GM12892 (cell line): ENCODE measurements around the gene MAGI2.

Source experiments
- DNase-seq: peaks from one replicate; pipeline ENCODE4 v3.0.0; 2011; ENCODE audit not compliant: insufficient read length
- FAIRE-seq: peaks from 2 replicates; lab custom pipeline; 2011; peaks lifted over from hg19 to GRCh38; lab: Jason Lieb, UNC
- POLR2A ChIP-seq: IDR thresholded peaks from 2 replicates; pipeline ENCODE4 v1.6.1; 2011; ENCODE audit warnings: low read depth, low read length, control low read depth
- POLR2AphosphoS5 ChIP-seq: IDR thresholded peaks from 2 replicates; pipeline ENCODE4 v1.6.1; 2011; ENCODE audit warnings: low read depth, low read length, control low read depth
- TAF1 ChIP-seq: IDR thresholded peaks from 2 replicates; pipeline ENCODE4 v1.6.1; 2011; ENCODE audit warnings: low read depth, mild to moderate bottlenecking, control low read depth, low read length, borderline replicate concordance

MAGI2 gene

GRCh38 chr7:78720066-78720465, 733.4 kb downstream of the MAGI2 start:
- TF ChIP-seq TAF1 = no peak
- FAIRE-seq (no peak), DNase-seq (no peak)

- DNase-seq (no peak), FAIRE-seq (no peak)
- TF ChIP-seq TAF1 (no peak), POLR2A (no peak), POLR2AphosphoS5 (no peak)
These were observed 735.3 kb downstream of the MAGI2 start for GRCh38 chr7:78718212-78718611.

GRCh38 chr7:78716876-78717275, 736.6 kb downstream of the MAGI2 start:
- TF ChIP-seq TAF1 (no peak), POLR2A (no peak), POLR2AphosphoS5 (no peak)
- no peak for DNase-seq
- FAIRE-seq = no peak

- DNase-seq (no peak), FAIRE-seq (no peak)
- TF ChIP-seq POLR2A = no peak
- no peak for TF ChIP-seq TAF1
- TF ChIP-seq POLR2AphosphoS5 = no peak
These were observed 739.1 kb downstream of the MAGI2 start for GRCh38 chr7:78714356-78714755.

DNA sequence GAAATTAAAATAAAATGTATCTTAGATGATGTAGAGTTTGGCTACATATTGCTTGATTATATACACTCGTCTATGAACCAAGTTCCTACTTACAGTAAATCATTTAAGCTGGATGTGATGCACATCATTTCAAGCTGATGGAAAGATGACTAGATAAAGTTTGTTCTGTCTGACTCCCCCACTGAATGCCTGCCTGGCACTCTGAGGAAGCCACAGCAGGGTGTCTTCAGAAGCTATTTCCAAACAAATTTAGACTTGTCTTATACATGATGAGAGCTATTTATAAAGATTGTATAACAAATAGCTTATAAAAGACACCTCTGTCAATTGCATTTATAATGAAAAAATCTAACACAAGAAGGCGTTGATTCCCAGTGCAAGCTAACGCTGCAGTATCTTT, 741.4 kb downstream of the MAGI2 start:
- TF ChIP-seq POLR2A (no peak), TAF1 (no peak), POLR2AphosphoS5 (no peak)
- FAIRE-seq = no peak
- DNase-seq = no peak

DNA sequence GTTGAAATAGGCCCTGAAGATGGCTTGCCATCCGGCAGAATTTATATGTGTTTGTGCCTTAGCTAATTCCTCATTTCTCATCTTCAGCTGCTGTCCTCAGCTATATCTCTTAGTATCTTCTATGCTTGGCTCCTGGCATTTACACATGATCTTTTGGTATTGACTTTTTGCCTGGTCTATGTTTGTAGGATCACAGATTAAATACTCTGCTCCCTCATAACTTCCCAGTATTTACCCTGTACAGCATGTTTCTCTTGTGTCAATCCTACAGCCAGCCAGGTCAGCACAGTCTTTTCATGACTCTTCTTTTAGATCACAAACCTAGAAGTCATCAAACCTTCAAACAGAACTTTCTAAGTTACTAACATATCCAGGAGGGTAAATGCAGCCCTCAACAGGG, 743.8 kb downstream of the MAGI2 start:
- FAIRE-seq (no peak), DNase-seq (no peak)
- TF ChIP-seq TAF1 (no peak), POLR2AphosphoS5 (no peak), POLR2A (no peak)

- DNase-seq = no peak
- no peak for TF ChIP-seq POLR2A
- TF ChIP-seq TAF1 = no peak
- TF ChIP-seq POLR2AphosphoS5 = no peak
- FAIRE-seq = no peak
These were observed 749.0 kb downstream of the MAGI2 start for GRCh38 chr7:78704504-78704903.

DNA sequence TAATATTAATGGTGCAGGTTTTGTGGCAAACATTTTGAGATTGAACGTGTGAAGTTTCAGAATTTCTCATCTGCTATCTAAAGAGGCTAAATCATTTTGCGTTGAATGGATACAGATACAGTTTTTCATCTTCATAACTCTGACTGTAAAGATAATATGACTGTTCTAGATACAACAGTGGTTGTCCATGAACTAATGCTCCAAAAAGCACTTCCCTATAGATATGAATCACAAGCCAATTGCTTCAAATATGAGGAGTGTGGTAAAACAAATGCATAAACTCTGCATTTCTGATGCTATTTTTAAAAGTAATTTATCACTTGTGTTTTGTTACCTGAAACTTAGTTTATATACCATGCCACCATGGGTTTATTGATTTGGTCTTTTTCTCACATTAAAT, 750.1 kb downstream of the MAGI2 start:
- FAIRE-seq (no peak), DNase-seq (no peak)
- no peak for TF ChIP-seq TAF1
- TF ChIP-seq POLR2A = no peak
- no peak for TF ChIP-seq POLR2AphosphoS5

- FAIRE-seq = no peak
- TF ChIP-seq TAF1 (no peak), POLR2AphosphoS5 (no peak), POLR2A (no peak)
- DNase-seq = no peak
These were observed 750.7 kb downstream of the MAGI2 start for GRCh38 chr7:78702770-78703169.

GRCh38 chr7:78695826-78696225, 757.6 kb downstream of the MAGI2 start:
- TF ChIP-seq POLR2AphosphoS5 (no peak), POLR2A (no peak), TAF1 (no peak)

DNA sequence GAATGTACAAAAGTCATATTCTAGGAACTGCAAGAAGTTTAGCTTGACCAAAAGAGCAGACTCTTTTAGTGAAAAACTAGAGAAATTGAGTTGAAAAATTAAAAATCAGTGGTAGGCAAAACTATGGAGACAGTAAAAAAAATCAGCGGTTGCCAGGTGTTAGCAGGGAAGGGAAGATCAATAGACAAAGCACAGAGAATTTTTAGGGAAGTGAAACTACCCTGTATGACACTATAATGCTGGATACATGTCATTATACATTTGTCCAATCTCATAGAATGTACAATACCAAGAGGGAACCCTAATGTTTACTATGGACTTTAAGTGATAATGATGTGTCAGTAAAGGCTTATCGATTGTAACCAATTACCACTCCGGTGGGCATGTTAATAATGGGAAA, 761.9 kb downstream of the MAGI2 start:
- FAIRE-seq = no peak
- no peak for TF ChIP-seq POLR2AphosphoS5
- DNase-seq = no peak

More at GRCh38 chr7:78695826-78696225, 757.6 kb downstream of the MAGI2 start:
- FAIRE-seq (no peak), DNase-seq (no peak)

- DNase-seq (no peak), FAIRE-seq (no peak)
- TF ChIP-seq TAF1 (no peak), POLR2A (no peak), POLR2AphosphoS5 (no peak)
These were observed 763.3 kb downstream of the MAGI2 start for GRCh38 chr7:78690174-78690573.

GRCh38 chr7:78688376-78688775, 765.1 kb downstream of the MAGI2 start:
- no peak for DNase-seq
- no peak for TF ChIP-seq POLR2AphosphoS5
- no peak for TF ChIP-seq POLR2A
- no peak for TF ChIP-seq TAF1
- FAIRE-seq = no peak

GRCh38 chr7:78686189-78686588, 767.3 kb downstream of the MAGI2 start:
- no peak for DNase-seq
- no peak for FAIRE-seq
- TF ChIP-seq TAF1 (no peak), POLR2A (no peak), POLR2AphosphoS5 (no peak)

DNA sequence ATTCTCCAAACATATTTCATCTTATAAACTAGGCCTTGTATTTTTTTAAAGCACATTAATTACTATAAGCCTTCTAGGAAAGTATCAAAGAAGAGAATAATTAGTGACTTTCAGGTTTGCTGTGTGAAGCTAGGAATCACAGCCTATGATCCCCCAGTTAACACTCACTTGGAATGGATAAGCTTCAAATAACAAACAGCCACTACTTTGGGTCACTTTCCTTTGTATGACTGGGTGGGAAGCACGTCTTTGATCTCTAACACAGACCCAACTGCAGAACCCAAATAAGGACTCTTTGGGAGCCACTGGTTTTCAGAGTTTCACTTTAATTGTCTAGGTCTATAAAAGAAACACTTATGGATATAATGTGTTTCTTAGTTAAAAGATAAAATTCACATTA, 769.3 kb downstream of the MAGI2 start:
- FAIRE-seq (peak; percentile 9), DNase-seq (no peak)
- TF ChIP-seq POLR2AphosphoS5 (no peak), POLR2A (no peak), TAF1 (no peak)
